Loucy (cell line): ENCODE results near the gene DOLPP1.

Experiments used
- H2AFZ ChIP-seq: fragments of 200-600 bp; sonication (generic); 2 replicates; pipeline ENCODE4 v1.6.0; 2016; ENCODE audit warnings: antibody characterized with exemption, mild to moderate bottlenecking, low read length, moderate library complexity
- H3F3A ChIP-seq: fragments of 200-600 bp; 2 replicates; pipeline ENCODE4 v1.6.0; 2016; ENCODE audit warnings: antibody characterized with exemption, low read depth, mild to moderate bottlenecking
- H3K27me3 ChIP-seq: fragments of 200-600 bp; sonication (generic); 2 replicates; pipeline ENCODE4 v1.6.1; 2014; ENCODE audit warnings: low read length, mild to moderate bottlenecking; ENCODE audit not compliant: insufficient read depth, poor library complexity, severe bottlenecking
- H3K36me3 ChIP-seq: fragments of 200-600 bp; sonication (generic); 2 replicates; pipeline ENCODE4 v1.6.1; 2016; ENCODE audit warnings: low read length; ENCODE audit not compliant: insufficient read depth
- H3K4me1 ChIP-seq: fragments of 200-600 bp; sonication (generic); 2 replicates; pipeline ENCODE4 v1.5.1; 2014; ENCODE audit warnings: low read length, mild to moderate bottlenecking; ENCODE audit not compliant: insufficient read depth, poor library complexity, severe bottlenecking
- H3K4me2 ChIP-seq: fragments of 200-600 bp; sonication (generic); 2 replicates; pipeline ENCODE4 v1.6.0; 2014; ENCODE audit warnings: antibody characterized with exemption, low read length, low read depth, mild to moderate bottlenecking; ENCODE audit not compliant: poor library complexity, severe bottlenecking
- H3K4me3 ChIP-seq: fragments of 200-600 bp; sonication (generic); 2 replicates; pipeline ENCODE4 v1.5.1; 2014; ENCODE audit warnings: low read length, mild to moderate bottlenecking, mixed read lengths; ENCODE audit not compliant: poor library complexity, severe bottlenecking
- H3K79me2 ChIP-seq: fragments of 200-600 bp; sonication (generic); 2 replicates; pipeline ENCODE4 v1.6.1; 2014; ENCODE audit warnings: low read length; ENCODE audit not compliant: insufficient read depth
- H3K9ac ChIP-seq: fragments of 200-600 bp; sonication (generic); 2 replicates; pipeline ENCODE4 v1.6.0; 2014; ENCODE audit warnings: mild to moderate bottlenecking, low read depth, low read length, moderate library complexity; ENCODE audit not compliant: poor library complexity, severe bottlenecking
- H3K9me2 ChIP-seq: fragments of 200-600 bp; sonication (generic); replicated peaks from 2 replicates; pipeline ENCODE4 v1.6.1; 2016; ENCODE audit warnings: low read depth, low read length, mixed read lengths
- H3K9me3 ChIP-seq: fragments of 200-600 bp; sonication (generic); 2 replicates; pipeline ENCODE4 v1.6.1; 2014; ENCODE audit warnings: mild to moderate bottlenecking, antibody characterized with exemption, low read length, low read depth; ENCODE audit not compliant: insufficient read depth
- H4K20me1 ChIP-seq: fragments of 200-600 bp; sonication (generic); 2 replicates; pipeline ENCODE4 v1.6.0; 2014; ENCODE audit warnings: antibody characterized with exemption, low read length, mild to moderate bottlenecking; ENCODE audit not compliant: insufficient read depth, poor library complexity, severe bottlenecking
- CTCF ChIP-seq: fragments of 200-600 bp; sonication (generic); conservative IDR thresholded peaks from 2 replicates; pipeline ENCODE4 v1.5.1; 2014; ENCODE audit warnings: mild to moderate bottlenecking, antibody characterized with exemption, low read length
- EZH2phosphoT487 ChIP-seq: fragments of 200-600 bp; IDR thresholded peaks from 2 replicates; pipeline ENCODE4 v1.6.1; 2018; ENCODE audit warnings: antibody characterized with exemption, mild to moderate bottlenecking, moderate library complexity, borderline replicate concordance

The DOLPP1 gene

GRCh38 chr9:129095908-129096307, 15.0 kb downstream of the DOLPP1 start:
- no peak for TF ChIP-seq CTCF
- Histone ChIP-seq H3K9me2 (no peaks in the 10 kb centered on the region), H4K20me1 (no peaks in the 10 kb centered on the region), H3F3A (no peaks in the 10 kb centered on the region), H3K4me2 (no peak overlapping the region), H3K4me1 (no peaks in the 10 kb centered on the region), H3K4me3 (no peak overlapping the region), H3K79me2 (no peaks in the 10 kb centered on the region), H3K9ac (no peak overlapping the region), H3K27me3 (no peaks in the 10 kb centered on the region), H2AFZ (no peak overlapping the region), H3K9me3 (no peaks in the 10 kb centered on the region), H3K36me3 (no peaks in the 10 kb centered on the region)

- Histone ChIP-seq H3K36me3 (no peaks in the 10 kb centered on the region), H3K79me2 (no peaks in the 10 kb centered on the region), H3F3A (no peaks in the 10 kb centered on the region), H3K9ac (no peak overlapping the region), H2AFZ (no peak overlapping the region), H3K4me1 (no peaks in the 10 kb centered on the region), H3K4me2 (no peak overlapping the region), H3K9me2 (no peaks in the 10 kb centered on the region), H3K27me3 (no peaks in the 10 kb centered on the region), H4K20me1 (no peaks in the 10 kb centered on the region), H3K9me3 (no peaks in the 10 kb centered on the region), H3K4me3 (no peak overlapping the region)
- TF ChIP-seq EZH2phosphoT487: no peak
- no peak for TF ChIP-seq CTCF
Observed at GRCh38 chr9:129097671-129098306, 16.9 kb downstream of the DOLPP1 start.

GRCh38 chr9:129098328-129098727, 17.4 kb downstream of the DOLPP1 start:
- H3K4me2 ChIP-seq: no peak overlapping the region
- no peak overlapping the region for H2AFZ ChIP-seq
- TF ChIP-seq CTCF: no peak
- TF ChIP-seq EZH2phosphoT487: no peak
- H3K9me3 ChIP-seq: no peaks in the 10 kb centered on the region
- H3K4me3 ChIP-seq: no peak overlapping the region
- no peaks in the 10 kb centered on the region for H3K27me3 ChIP-seq
- no peak overlapping the region for H3K9ac ChIP-seq
- no peaks in the 10 kb centered on the region for H3K79me2 ChIP-seq
- no peaks in the 10 kb centered on the region for H3K9me2 ChIP-seq
- no peaks in the 10 kb centered on the region for H4K20me1 ChIP-seq
- H3F3A ChIP-seq: no peaks in the 10 kb centered on the region
- H3K36me3 ChIP-seq: no peaks in the 10 kb centered on the region
- H3K4me1 ChIP-seq: no peaks in the 10 kb centered on the region
